NCI-H748 (cell line): Measurements from ENCODE around the gene CBLC.

Source experiments
- DNase-seq: peaks from one replicate; lab custom pipeline; 2025; ENCODE audit not compliant: unreplicated experiment; lab: John Stamatoyannopoulos, UW

The CBLC gene, protein sequence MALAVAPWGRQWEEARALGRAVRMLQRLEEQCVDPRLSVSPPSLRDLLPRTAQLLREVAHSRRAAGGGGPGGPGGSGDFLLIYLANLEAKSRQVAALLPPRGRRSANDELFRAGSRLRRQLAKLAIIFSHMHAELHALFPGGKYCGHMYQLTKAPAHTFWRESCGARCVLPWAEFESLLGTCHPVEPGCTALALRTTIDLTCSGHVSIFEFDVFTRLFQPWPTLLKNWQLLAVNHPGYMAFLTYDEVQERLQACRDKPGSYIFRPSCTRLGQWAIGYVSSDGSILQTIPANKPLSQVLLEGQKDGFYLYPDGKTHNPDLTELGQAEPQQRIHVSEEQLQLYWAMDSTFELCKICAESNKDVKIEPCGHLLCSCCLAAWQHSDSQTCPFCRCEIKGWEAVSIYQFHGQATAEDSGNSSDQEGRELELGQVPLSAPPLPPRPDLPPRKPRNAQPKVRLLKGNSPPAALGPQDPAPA

DNA sequence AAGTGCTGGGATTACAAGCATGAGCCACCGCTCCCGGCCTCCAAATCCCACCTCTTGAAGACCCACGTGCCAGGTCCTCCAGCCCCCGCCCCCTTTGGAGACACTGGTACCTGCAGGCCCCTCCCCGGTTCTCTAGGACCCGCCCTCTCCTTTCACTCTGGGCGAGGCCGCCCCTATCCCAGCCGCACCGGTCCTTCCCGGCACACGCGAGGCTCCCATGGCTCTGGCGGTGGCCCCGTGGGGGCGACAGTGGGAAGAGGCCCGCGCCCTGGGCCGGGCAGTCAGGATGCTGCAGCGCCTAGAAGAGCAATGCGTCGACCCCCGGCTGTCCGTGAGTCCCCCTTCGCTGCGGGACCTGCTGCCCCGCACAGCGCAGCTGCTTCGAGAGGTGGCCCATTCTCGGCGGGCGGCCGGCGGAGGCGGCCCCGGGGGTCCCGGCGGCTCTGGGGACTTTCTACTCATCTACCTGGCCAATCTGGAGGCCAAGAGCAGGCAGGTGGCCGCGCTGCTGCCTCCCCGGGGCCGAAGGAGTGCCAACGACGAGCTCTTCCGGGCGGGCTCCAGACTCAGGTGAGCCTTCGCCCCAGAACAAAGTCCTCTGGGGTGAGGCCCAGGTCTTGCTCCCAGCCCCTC, at the start of gene CBLC:
TSS of gene CBLC (plus strand) at position 176 of the 633 bp plus-strand sequence. CDS start at position 218, 42 bp downstream.
- peak; percentile 51 for DNase-seq

DNA sequence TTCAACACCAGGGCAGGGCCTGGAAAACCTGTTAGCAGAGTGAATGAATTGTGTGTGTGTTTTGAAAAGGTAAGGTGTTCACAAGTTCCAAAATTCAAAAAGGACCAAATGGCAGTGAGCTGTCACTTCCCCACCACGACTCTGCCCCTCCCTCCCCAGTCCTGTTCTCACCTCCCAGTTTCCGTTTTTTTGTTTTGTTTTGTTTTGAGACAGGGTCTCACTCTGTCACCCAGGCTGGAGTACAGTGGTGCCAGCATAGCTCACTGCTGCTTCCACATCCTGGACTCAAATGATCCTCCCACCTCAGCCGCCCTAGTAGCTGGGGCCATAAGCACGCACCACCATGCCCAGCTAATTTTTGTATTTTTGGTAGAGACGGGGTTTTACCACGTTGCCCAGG, 49.5 kb upstream of the CBLC start:
- DNase-seq, result no peak

DNA sequence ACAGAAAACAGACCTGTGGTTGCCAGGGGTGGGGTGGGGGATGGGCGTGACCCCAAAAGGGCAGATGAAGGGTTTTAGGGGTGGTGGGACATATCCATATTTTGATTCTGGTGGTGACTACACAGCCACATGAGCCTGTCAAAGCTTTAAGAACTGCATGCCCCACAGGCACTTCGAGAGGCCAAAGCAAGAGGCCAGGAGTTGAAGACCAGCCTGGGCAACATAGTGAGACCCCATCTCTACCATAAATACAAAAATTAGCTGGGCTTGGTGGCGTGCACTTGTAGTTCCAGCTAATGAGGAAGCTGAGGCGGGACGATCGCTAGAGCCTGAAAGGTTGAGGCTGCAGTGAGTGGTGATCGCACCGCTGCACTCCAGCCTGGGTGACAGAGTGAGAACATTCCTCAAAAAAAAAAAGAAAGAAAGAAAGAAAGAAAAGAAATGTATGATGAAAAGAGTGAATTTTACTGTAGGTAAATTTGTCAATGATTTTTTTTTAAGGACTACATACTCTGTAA, 48.1 kb upstream of the CBLC start:
- no peak for DNase-seq

DNA sequence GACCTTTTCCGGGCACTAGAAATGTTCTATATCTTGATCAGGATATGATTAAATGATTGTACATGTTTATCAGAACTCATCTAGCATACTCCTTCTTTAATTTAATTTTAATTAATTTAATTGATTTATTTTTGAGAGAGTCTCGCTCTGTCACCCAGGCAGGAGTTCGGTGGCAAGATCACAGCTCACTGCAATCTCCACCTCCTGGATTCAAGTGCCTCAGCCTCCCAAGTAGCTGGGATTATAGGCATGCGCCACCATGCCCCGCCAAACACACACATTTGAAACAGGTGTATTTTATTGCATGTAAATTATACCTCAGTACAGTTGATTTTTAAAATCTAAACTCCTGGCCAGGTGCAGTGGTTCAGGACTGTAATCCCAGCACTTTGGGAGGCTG, 46.6 kb upstream of the CBLC start:
- no peak for DNase-seq

DNA sequence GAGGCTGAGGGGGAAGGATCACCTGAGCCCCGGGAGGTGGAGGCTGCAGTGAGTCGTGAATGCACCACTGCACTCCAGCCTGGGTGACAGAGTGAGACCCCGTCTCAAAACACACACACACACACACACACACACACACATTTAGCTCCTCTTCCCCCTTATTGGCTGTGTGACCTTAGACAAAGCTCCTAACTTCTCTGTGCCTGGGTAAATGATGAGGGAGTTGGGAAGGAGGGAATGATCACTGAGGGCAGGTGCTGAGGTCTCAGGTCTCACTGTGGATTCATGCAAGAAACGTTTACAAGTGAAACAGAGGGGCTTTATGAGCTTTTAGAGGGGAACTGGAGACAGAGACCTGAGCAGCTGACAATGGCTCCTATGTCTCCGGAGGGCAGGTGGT, 46.1 kb upstream of the CBLC start:
- no peak for DNase-seq

DNA sequence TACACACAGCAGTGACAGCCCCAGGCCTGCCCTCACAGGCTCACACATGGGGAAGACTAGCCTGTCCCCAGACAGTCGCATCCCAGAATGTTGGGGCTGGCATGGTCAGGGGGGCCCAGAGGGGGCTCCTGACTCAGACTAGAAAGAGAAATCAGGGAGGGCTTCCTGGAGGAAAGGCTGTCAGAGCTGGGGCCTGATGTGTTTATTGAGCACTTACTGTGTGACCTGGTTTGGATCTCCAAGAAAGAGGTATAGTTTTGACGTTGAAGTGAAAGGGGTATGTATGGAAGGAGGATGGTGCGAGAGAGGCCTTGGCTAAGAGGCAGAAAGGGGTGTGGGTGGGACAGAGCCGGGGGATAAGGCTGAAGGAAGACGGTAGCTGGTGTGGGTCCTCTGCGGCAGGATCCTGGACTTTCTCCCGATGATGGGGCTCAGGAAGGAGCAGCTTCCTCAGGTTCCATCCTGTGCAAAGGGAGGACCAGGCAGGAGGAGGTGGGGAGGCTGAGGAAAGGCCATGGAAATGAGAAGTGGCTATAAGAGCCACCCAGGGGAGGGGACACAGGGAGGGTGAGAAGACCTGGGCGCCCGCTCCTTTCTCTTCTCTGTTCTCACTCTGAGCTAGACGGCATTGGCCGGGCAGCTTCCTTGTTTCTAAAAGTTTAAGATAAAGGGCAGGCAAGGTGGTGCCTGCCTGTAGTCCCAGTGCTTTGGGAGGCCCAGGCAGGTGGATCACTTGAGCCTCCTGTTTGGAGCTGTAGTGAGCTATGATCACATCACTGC, 45.3 kb upstream of the CBLC start:
- no peak for DNase-seq

DNA sequence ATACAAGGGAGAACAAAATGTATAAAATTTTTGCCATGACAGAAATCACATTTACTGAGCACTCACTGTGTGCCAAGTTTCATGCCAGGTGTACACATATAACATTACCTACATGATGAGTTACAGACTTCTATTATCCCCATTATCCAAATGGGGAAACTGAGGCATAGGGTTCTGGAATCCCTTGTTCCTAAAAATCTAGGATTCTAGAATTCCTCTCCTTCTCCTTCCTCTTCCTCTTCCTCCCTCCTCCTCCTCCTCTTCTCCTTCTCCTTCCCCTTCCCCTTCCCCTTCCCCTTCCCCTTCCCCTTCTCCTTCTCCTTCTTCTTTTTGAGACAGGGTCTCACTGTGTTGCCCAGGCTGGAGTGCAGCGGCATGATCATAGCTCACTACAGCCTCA, 43.3 kb upstream of the CBLC start:
- no peak for DNase-seq

DNA sequence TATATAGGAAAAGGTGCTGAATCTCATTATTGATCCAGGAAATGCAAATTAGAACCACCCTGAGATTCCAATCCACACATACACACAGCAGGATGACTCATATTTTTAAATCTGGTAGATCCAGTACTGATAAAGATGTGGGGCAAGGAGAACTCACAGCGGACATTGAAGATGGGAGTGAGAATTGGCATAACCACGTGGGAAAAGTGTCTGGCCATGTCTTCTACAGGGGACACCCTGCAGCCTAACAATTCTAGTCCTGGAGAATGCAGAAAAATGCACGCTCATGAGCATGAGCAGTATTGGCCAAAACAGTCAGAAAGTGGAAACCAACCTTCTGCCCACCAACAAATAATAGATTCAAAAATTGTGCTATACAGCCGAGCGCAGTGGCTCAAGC, 42.7 kb upstream of the CBLC start:
- no peak for DNase-seq

DNA sequence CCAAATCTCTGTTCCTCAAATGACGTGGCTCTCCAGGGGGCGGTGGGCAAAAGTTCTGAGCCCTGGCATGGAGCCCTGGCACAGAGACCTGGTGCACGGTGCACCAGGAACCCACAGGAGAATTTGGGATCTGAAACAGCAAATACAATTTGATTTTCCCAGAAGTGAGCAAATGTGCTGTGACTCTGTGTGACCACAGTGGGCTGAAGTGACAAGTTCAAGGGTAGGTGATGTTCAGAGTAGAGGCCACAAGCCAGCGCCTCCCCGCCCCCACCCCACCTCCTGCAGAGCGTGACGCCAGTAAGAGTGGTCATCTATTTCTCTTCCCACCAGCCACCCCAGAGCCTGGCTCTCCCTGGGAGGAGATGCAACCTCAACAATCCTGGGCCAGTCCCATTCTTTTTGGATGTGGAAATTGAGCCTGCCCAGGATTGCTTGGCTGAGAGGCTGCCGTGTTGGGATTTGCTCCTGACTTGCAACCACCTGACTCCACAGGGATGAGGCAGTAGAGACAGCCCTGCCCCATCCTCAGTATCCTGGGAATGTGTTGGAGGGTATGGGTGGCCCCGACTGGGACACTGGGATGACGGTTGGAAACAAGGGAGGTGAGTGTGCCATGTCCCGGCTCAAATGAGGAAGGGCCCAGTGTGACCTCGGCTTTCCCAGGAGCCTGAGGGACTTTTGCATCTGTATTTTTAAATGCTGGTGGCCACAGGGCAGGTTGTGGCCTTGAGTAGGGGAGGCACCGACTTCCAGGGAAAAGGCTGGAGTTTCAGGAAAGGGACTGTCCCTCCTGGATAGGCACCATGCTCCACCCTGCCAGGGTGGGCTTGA, 40.2 kb upstream of the CBLC start:
- no peak for DNase-seq

DNA sequence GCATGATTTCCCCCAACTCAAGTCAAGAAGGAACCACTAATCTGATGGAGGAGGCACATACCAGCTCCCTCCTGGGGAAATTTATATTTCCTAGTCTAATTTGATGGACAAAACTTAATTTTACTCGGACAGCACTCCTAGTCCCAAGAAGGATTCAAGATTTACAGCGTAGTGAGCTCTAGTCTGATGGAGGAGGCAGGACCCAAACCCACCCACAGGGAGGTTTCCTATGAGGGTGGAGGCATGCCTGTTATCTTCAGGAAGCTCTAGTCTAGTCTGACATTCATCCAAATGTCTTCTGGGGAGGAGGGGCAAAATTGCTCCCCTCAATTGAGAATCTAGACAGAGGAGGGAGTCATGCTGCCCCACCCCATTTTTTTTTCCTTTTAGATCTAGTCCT, 39.6 kb upstream of the CBLC start:
- no peak for DNase-seq

DNA sequence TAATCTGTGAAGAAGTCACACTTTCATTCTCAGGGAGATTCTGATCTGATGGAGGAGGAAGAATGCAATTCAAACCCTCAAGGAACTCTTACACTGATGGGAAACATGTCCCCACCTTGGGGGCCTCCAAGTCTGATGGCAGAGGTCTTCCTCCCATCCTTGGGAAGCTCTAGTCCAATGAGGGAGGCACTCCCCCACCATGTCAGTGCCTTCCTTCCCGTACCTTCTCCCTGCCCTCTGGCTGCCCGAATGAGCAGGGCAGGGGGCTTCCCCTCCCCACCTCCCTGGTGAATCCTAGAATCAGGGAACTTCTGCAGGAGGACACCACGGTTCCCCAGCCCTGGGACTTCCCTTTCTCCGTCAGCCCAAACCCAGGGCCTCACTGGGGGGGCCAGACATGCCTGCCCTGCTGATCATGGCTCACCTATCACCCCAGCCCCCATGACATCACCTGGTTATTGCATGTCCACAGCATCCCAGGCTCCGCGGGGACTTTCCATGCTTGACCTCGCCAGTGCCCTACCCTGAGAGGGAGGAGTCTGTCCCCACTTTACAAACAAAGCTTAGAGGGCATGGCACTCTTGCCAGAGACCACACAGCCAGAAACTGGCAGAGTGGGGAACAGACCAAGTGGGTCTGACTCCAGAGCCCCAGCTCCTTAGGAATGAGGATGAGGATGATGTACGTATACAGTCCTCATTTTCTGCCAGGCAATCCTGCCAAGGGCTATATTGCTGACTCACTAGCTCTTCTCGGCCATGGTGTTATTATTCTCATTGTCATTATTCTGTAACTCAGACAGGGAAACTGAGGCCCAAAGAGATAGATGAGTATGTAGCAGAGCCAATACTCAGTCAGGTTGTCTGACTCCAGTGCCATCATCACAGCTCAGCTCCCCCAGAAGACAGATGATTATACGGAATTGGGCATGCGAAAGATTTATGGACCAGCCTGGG, 38.8 kb upstream of the CBLC start:
- DNase-seq, result no peak

DNA sequence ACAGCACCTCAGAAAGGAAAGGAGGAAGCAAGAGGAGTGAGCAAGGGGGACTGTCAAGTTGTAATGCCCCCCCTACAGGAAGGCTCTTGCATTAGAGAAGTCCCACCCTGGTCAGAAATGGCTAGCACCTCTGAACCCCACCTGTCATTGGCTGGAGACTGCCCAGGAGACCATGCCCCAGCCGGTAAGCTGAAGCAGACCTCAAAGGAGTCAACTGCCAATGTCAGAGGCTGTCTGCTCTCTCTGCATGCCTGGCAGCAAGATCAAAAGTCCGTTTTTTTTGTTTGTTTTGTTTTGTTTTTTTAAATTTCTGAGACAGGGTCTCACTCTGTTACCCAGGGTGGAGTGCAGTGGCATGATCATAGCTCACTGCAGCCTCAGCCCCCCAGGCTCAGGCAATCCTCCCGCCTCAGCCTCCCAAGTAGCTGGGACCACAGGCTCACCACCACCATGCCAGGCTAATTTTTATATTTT, 37.3 kb upstream of the CBLC start:
- DNase-seq, result no peak

DNA sequence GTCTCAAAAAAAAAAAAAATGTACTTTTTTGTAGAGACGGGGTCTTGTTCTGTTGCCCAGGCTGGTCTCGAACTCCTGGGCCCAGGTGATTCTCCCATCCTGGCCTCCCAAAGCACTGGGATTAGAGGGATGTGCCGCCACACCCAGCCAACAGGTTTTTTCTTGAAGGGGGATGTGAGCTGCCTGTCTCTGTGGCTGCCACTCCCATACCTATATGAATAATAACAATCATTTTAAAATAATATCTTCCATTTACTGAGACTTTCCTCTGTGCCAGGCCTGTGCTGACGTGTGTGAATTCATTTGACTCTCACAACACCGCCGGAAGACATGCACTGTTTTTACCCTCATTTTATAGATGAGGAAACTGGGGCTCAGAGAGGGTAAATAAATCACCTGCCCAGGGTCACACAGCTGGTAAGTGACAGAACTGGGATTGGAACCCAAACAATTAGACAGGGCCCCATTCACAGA, 36.4 kb upstream of the CBLC start:
- DNase-seq, result no peak

DNA sequence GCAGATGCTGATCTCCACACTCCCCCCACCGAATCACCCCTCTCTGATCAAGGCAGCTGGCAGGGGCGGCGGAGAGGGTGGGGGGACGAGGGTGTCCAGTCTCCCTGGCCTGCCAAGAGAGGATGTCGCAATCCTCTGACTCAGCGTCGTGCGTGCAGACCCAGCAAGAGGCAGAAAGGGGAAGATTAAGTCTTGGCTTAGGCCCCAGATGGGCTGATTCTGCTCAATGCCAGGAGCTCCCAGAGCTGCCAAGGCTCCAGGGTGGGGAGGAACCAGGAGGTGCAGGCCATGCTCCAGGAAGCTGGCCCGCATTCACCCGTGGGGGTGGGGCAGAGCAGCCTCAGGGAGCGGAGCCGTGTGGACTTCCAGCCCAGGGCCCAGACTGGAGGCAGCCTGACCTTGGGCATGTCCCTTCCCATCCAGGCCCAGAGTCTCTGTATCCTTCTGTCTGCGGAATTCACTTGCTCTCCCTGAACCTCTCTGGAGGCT, 35.8 kb upstream of the CBLC start:
- DNase-seq, result no peak

DNA sequence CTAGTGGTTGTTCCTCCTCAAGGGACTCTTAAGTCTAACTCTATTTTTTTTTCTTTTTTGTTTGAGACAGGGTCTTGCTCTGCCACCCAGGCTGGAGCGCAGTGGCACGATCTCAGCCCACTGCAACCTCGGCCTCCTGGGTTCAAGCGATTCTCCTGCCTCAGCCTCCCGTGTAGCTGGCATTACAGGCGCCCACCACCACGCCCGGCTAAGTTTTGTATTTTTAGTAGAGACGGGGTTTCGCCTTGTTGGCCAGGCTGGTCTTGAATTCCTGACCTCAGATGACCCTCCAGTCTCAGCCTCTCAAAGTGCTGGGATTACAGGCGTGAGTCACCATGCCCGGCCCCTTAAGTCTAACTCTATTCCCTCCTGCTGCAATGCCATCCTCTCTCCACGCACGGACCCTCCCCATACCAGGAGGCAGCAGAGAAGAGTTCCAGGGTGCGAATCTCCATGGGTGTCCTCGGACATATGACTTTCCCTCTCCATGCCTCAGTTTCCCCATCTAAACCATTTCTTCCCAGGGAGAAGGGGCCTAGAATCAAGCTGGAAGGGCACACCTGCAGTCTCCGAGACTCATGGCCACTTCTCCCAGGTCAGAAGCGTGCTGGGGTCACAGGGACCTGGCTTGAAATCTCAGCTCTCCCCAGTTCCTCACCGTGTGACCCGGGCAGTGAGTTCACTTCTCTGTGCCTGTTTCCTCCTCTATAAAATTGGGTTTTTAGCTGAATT, 35.2 kb upstream of the CBLC start:
- no peak for DNase-seq

DNA sequence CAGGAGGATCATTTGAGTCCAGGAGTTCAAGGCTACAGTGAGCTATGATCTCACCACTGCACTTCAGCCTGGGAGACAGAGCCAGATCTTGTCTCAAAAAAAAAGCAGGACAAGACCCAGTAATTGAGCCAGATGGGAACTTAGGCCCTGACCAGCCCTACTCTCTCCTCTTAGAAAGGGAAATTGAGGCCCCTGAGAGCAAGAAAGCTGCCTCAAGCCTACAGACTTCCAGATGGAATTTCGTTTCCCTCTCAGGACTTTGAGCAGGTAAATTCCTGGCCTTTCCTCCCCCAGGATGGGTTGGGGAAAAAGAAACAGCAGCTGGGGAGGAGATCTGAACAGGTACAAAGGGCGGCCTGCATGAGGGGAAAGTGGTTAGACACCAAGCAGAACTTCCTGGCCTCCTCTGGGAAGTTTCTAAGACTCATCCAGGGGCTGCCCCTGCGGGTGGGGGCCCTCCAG, 32.8 kb upstream of the CBLC start:
- no peak for DNase-seq

DNA sequence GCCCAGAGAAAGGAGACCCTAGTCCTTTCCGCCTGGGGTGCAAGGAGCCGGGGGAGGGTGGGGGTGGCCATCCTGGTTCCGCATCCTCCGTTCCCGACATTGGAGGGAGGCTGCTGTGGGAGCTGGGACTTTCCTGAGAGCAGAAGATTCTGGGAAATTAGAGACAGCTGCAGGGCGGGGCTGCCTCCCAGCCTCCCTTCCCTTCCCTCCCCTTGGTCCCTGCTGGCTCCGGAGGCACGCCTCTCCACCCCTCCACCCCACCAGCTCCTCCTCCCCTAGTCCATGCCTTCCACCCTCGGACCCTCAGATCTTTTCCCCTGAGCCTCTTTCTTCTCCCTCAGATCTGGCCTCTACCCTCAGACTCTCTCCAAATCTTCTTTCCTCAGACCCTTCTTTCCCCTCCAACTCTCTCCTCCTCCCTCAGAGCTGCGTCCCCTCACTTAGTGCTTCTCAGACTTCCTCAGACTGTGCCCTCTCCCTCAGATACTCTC, 32.3 kb upstream of the CBLC start:
- DNase-seq, result peak; percentile 41
